Mucosa of descending colon (tissue), 3 donors: ENCODE data around the gene CDH4. TPM values are rescaled to one million over a fixed set of nuclear protein-coding genes. Genes with fewer than 3 reads are reported as not detected.
"Not testable (repeated sequence)": the region's sequence is repeated elsewhere in the genome, so short reads cannot be mapped to it uniquely, and the experiment has no call there.

Source experiments
- ATAC-seq: fragments of 200-7000 bp; cut with Tn5 transposase; one replicate; pipeline ENCODE4 v1.9.1; 2020; ENCODE audit warnings: mild to moderate bottlenecking, moderate library complexity
- DNase-seq, 3 donors: peaks; one replicate each; pipeline ENCODE4 v3.0.0-alpha.2; 2020
- H3K36me3 ChIP-seq: fragments of 200-600 bp; one replicate; pipeline ENCODE4 v1.8.0; 2021; ENCODE audit warnings: low read depth, mild to moderate bottlenecking
- H3K4me1 ChIP-seq: fragments of 200-600 bp; one replicate; pipeline ENCODE4 v1.8.0; 2021; ENCODE audit warnings: low read depth, mild to moderate bottlenecking
- H3K4me3 ChIP-seq: fragments of 200-600 bp; one replicate; pipeline ENCODE4 v1.8.0; 2021; ENCODE audit warnings: mild to moderate bottlenecking
- H3K9me3 ChIP-seq: fragments of 200-600 bp; one replicate; pipeline ENCODE4 v1.8.0; 2021; ENCODE audit warnings: mild to moderate bottlenecking
- intact Hi-C, 2 donors: fragments of 100-400 bp; cut with DNase I in 1 of 2; cut with micrococcal nuclease in 1 of 2; formaldehyde crosslinking; loops; one replicate each; pipeline versions ENCODE4 v1.11.0 to v1.11.1; 2022; cut with DNase I, micrococcal nuclease
- total RNA-seq, 3 donors: library from RNA; stranded (reverse); fragmentation: NEBNext Ultra II Directional in 2 of 3; extraction: Animal tissue kit (Norgen Biotek cat#: 25700) in 2 of 3; gene quantifications; one replicate each; pipeline versions ENCODE4 v1.2.1 to v1.2.4, GENCODE V29; 2021 to 2023
- TF ChIP-seq, protein P1 (sequence below): fragments of 200-600 bp; IDR thresholded peaks from one replicate; pipeline ENCODE4 v1.8.0; 2022; ENCODE audit warnings: antibody characterized with exemption, mild to moderate bottlenecking
- donor health status: DM: no; HTN: no; CAD: no; lungs with moderate emphysema.
- donor health status: DM: no; HTN: no; CAD: no.
- donor health status: DM: no; HTN: yes; CAD: no.

The CDH4 gene
- total RNA-seq, 3 donors from 2014 or later, result 0.16 TPM; not detected in 2

DNA sequence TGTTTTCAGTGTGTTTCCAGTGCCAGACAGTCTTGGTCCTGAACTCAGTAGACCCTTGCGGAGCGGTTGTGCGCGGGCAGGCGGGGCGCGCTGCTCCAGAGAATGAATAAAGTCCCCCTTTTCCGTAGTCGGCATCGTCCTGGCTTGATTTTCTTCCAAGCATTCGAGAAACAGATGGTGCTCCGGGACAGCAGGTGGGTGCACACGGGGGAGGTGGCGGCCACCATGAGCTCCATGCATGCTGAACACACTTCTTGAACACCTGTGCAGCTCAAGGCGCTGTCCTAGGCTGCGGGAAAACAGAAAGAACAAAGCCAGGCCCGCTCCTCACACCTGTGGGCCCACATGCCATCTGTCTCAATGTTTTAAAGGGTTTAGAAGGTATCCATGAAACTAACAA lies 688.4 kb downstream of the CDH4 start:
- Histone ChIP-seq H3K36me3 (no peaks in the 10 kb centered on the region), H3K4me1 (no peaks in the 10 kb centered on the region), H3K4me3 (no peak overlapping the region), H3K9me3 (no peaks in the 10 kb centered on the region)
- DNase-seq, result peak in 1 of 3 donors; percentile 17
- TF ChIP-seq, protein P1, sequence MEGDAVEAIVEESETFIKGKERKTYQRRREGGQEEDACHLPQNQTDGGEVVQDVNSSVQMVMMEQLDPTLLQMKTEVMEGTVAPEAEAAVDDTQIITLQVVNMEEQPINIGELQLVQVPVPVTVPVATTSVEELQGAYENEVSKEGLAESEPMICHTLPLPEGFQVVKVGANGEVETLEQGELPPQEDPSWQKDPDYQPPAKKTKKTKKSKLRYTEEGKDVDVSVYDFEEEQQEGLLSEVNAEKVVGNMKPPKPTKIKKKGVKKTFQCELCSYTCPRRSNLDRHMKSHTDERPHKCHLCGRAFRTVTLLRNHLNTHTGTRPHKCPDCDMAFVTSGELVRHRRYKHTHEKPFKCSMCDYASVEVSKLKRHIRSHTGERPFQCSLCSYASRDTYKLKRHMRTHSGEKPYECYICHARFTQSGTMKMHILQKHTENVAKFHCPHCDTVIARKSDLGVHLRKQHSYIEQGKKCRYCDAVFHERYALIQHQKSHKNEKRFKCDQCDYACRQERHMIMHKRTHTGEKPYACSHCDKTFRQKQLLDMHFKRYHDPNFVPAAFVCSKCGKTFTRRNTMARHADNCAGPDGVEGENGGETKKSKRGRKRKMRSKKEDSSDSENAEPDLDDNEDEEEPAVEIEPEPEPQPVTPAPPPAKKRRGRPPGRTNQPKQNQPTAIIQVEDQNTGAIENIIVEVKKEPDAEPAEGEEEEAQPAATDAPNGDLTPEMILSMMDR, result no peak
- ATAC-seq, result no peak
- intact Hi-C loops, result no loop called here

GRCh38 chr20:61940976-61941720 lies 689.1 kb downstream of the CDH4 start:
- H3K4me1 ChIP-seq, result no peaks in the 10 kb centered on the region
- no peak overlapping the region for H3K4me3 ChIP-seq
- TF ChIP-seq, protein P1, result no peak
- ATAC-seq (no peak), DNase-seq (peak in 2 of 3 donors; percentile 8 to 16)
- no peaks in the 10 kb centered on the region for H3K36me3 ChIP-seq
- H3K9me3 ChIP-seq, result no peaks in the 10 kb centered on the region
- intact Hi-C loops, result no loop called here

DNA sequence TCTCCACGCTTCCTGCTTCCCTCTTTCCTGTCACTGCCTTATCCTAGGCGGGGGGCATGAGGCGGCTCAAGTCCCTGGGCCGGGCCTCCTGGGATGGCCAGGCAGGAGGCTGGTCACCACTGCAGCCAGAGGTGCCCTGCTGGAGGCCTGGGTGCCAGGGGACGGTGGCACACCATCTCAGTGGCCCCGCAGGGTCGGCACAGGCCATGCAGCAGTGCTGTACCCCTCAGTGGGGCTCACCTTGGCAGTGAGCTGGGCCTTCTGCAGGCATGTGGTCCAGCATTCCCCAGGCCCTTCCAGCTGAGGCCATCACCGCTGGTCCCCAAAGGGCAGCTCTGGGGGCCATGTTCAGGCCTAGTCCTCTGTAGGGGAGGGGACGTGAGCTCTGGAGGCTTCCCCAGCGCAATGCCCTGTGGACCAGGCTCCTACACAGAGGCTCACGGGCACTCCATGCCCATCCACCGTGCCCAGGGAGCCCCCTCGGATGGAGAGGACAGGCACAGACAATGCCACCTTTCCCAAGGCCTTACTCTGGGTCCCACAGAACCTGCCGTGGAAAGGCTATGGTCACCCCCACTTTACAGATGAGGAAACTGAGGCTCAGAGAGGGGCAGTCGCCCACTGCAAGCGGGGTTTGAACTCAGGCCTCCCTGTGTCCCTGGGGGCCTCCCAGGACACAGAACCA lies 689.8 kb downstream of the CDH4 start:
- Histone ChIP-seq H3K4me1 (no peaks in the 10 kb centered on the region), H3K9me3 (no peaks in the 10 kb centered on the region), H3K36me3 (no peaks in the 10 kb centered on the region), H3K4me3 (no peak overlapping the region)
- ATAC-seq, result no peak
- TF ChIP-seq, protein P1, result no peak
- DNase-seq, result peak in 2 of 3 donors; percentile 4 to 23
- intact Hi-C loops, result no loop called here

GRCh38 chr20:61942526-61942925 lies 690.5 kb downstream of the CDH4 start:
- intact Hi-C loops, result no loop called here
- TF ChIP-seq, protein P1, result no peak
- DNase-seq (peak in 2 of 3 donors; percentile 12 to 23), ATAC-seq (no peak)
- Histone ChIP-seq H3K36me3 (no peaks in the 10 kb centered on the region), H3K4me3 (no peak overlapping the region), H3K4me1 (no peaks in the 10 kb centered on the region), H3K9me3 (no peaks in the 10 kb centered on the region)

DNA sequence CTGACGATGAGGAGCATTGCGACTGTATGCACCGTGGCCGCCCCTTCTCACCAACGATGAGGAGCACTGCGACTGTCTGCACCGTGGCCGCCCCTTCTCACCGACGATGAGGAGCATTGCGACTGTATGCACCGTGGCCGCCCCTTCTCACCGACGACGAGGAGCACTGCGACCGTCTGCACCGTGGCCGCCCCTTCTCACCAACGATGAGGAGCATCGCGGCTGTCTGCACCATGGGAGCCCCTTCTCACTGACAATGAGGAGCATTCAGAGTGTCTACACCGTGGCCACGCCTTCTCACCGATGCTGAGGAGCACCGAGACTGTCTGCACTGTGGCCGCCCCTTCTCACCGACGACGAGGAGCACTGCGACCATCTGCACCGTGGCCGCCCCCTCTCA lies 692.9 kb downstream of the CDH4 start:
- H3K4me3 ChIP-seq, H3K36me3 ChIP-seq, H3K9me3 ChIP-seq, ATAC-seq, intact Hi-C loops, H3K4me1 ChIP-seq: not testable (repeated sequence)
- peak in 1 of 3 donors; percentile 4 for DNase-seq

- intact Hi-C loops, H3K9me3 ChIP-seq, H3K4me3 ChIP-seq, H3K4me1 ChIP-seq, ATAC-seq, H3K36me3 ChIP-seq: not testable (repeated sequence)
- peak in 2 of 3 donors; percentile 8 to 45 for DNase-seq
These were observed 693.4 kb downstream of the CDH4 start for GRCh38 chr20:61945495-61945894.

DNA sequence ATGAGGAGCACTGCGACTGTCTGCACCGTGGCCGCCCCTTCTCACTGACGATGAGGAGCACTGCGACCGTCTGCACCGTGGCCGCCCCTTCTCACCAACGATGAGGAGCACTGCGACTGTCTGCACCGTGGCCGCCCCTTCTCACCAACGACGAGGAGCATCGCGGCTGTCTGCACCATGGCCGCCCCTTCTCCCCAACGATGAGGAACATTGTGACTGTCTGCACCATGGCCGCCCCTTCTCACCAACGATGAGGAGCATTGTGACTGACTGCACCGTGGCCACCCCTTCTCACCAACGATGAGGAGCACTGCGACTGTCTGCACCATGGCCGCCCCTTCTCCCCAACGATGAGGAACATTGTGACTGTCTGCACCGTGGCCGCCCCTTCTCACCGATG lies 696.0 kb downstream of the CDH4 start:
- intact Hi-C loops, ATAC-seq, H3K36me3 ChIP-seq, H3K4me3 ChIP-seq, H3K9me3 ChIP-seq, H3K4me1 ChIP-seq: not testable (repeated sequence)
- peak in 2 of 3 donors; percentile 1 to 9 for DNase-seq
